Measurements from ENCODE around the gene BCL6B.

BCL6B gene

GRCh38 chr17:7014995-7015958 is 7.6 kb upstream of the BCL6B start:
- TF ChIP-seq ZFX (IDR thresholded peaks at IDR 0.05) = no peak
- TF ChIP-seq, protein P1, sequence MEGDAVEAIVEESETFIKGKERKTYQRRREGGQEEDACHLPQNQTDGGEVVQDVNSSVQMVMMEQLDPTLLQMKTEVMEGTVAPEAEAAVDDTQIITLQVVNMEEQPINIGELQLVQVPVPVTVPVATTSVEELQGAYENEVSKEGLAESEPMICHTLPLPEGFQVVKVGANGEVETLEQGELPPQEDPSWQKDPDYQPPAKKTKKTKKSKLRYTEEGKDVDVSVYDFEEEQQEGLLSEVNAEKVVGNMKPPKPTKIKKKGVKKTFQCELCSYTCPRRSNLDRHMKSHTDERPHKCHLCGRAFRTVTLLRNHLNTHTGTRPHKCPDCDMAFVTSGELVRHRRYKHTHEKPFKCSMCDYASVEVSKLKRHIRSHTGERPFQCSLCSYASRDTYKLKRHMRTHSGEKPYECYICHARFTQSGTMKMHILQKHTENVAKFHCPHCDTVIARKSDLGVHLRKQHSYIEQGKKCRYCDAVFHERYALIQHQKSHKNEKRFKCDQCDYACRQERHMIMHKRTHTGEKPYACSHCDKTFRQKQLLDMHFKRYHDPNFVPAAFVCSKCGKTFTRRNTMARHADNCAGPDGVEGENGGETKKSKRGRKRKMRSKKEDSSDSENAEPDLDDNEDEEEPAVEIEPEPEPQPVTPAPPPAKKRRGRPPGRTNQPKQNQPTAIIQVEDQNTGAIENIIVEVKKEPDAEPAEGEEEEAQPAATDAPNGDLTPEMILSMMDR (conservative IDR thresholded peaks at IDR 0.05) = peak; percentile 70
- H3K27ac ChIP-seq = peak overlapping the region; percentile 85

- TF ChIP-seq ZFX (IDR thresholded peaks at IDR 0.05) = no peak
- TF ChIP-seq, protein P1 (conservative IDR thresholded peaks at IDR 0.05) = no peak
- no peak overlapping the region for H3K27ac ChIP-seq
These were observed 6.4 kb upstream of the BCL6B start for GRCh38 chr17:7016418-7016817.

- no peak overlapping the region for H3K27ac ChIP-seq
- no peak for TF ChIP-seq ZFX (IDR thresholded peaks at IDR 0.05)
- TF ChIP-seq, protein P1 (conservative IDR thresholded peaks at IDR 0.05) = no peak
These were observed 5.7 kb upstream of the BCL6B start for GRCh38 chr17:7016886-7017826.

DNA sequence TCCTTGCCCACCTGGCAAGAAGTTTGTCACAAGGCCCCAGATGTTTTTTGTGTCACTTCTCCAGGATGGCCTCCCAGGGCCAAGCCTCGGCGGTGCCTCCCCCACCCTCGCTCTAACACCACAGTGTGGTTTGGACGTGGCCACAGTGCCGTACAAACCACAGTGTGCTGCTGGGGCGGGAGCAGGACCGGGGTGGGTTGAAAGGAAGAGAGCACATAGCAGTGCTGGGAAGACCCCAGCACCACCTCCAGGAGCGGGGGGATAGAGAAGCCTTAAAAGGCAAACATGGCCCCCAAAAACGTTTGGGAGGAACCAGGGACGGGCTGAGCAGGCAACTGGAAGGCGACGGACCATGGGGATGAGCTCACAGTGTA is 5.0 kb upstream of the BCL6B start:
- no peak for TF ChIP-seq ZFX (IDR thresholded peaks at IDR 0.05)
- TF ChIP-seq, protein P1 (conservative IDR thresholded peaks at IDR 0.05) = no peak
- H3K27ac ChIP-seq = no peak overlapping the region; the same call in 1 of the 2 replicates

GRCh38 chr17:7018331-7018964 is 4.4 kb upstream of the BCL6B start:
- H3K27ac ChIP-seq = peak overlapping the region; percentile 90; the same call in 1 of the 2 replicates
- TF ChIP-seq ZFX (IDR thresholded peaks at IDR 0.05) = no peak
- TF ChIP-seq, protein P1 (conservative IDR thresholded peaks at IDR 0.05) = no peak

GRCh38 chr17:7019367-7019766 is 3.5 kb upstream of the BCL6B start:
- peak overlapping the region; percentile 90 for H3K27ac ChIP-seq

More at GRCh38 chr17:7019367-7019766, 3.5 kb upstream of the BCL6B start:
- TF ChIP-seq ZFX (IDR thresholded peaks at IDR 0.05) = no peak
- TF ChIP-seq, protein P1 (conservative IDR thresholded peaks at IDR 0.05) = no peak
